ENCODE measurements around the gene PLEKHG3.
"Not testable (repeated sequence)": the region's sequence is repeated elsewhere in the genome, so short reads cannot be mapped to it uniquely, and the experiment has no call there.

The PLEKHG3 gene

DNA sequence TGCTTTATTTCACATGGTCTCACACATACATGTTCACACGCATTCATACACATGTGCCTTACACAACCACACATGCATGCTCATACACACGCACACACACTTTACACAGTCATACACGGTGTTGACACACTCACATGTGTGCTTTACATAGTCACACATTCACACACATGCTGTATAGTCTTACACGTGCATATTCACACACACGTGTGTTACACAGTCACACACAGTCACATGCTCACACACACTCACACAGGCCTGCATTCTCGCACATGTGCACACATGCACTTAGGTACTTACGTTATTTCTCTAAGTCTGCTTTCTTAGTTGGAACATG, 18.0 kb upstream of the PLEKHG3 start:
- DNase-seq (ENCODE audit: low read depth): no peak
- no peak overlapping the region for H3K4me3 ChIP-seq (ENCODE audit: low read depth, low read length)
- TF ChIP-seq, protein P1, sequence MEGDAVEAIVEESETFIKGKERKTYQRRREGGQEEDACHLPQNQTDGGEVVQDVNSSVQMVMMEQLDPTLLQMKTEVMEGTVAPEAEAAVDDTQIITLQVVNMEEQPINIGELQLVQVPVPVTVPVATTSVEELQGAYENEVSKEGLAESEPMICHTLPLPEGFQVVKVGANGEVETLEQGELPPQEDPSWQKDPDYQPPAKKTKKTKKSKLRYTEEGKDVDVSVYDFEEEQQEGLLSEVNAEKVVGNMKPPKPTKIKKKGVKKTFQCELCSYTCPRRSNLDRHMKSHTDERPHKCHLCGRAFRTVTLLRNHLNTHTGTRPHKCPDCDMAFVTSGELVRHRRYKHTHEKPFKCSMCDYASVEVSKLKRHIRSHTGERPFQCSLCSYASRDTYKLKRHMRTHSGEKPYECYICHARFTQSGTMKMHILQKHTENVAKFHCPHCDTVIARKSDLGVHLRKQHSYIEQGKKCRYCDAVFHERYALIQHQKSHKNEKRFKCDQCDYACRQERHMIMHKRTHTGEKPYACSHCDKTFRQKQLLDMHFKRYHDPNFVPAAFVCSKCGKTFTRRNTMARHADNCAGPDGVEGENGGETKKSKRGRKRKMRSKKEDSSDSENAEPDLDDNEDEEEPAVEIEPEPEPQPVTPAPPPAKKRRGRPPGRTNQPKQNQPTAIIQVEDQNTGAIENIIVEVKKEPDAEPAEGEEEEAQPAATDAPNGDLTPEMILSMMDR (IDR thresholded peaks at IDR 0.05; ENCODE audit: low read depth, low read length, missing control alignments): no peak

DNA sequence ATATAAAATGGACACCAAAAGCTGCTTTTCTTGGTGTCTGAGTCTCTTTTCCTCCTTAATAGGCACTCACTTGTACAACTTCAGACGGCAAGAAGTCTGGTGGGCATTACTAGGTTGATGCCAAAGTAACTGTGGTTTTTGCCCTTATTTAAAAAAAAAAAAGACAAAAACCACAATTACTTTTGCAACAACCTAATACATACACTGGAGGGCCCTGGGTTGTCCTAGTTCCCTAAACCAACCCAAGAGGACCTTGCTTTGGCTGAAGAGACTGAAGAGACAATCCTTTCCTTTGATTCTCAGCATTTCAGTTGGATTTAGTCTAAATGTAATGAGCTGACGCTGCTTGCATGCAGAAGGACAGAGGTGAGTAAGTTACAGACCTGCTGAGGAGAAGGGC, 16.2 kb upstream of the PLEKHG3 start:
- DNase-seq (ENCODE audit: low read depth): no peak
- TF ChIP-seq, protein P1 (IDR thresholded peaks at IDR 0.05; ENCODE audit: low read depth, low read length, missing control alignments): no peak
- H3K4me3 ChIP-seq (ENCODE audit: low read depth, low read length): no peak overlapping the region

DNA sequence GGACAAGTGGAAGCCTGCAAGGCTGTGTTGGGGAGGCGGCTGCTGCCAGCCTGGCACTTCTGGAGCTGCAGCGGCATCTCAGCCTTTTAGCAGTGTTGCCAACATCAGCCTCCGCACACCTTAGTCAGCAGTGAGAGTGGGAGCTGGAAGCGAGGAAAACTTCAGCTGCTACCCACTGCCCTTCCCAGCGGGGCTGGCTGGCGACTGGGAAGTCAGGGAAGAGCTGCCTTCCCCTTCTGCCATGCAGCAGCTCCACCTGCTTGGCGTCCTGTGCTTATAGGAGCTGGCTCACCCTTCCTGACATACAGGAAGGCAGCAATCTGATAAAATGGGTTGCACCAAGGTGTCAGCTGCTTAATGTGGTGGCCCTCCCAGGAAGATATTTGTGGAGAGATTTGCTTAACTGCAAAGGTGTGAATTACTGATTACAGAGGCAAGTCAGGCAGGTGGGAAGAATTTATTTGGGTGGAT, 15.4 kb upstream of the PLEKHG3 start:
- DNase-seq (ENCODE audit: low read depth): no peak
- H3K4me3 ChIP-seq (ENCODE audit: low read depth, low read length): no peak overlapping the region
- TF ChIP-seq, protein P1 (IDR thresholded peaks at IDR 0.05; ENCODE audit: low read depth, low read length, missing control alignments): no peak

DNA sequence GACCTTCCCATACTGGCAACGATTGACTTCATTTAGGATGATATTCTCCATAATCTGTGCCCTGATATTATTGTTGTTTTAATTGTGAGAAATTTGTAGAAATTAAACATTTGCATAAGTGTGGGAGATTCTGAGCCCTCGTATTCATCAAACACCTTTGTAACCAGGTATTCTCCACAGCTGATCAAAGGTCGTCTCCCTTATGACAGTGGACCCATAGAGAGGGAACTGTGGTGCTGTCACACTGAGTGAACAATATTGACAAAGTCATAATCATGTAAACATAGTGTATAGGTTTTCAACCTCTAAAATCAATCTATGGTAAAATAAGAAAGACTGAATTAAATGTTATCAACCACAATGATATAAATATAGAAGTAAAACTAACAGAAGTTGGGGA, 14.9 kb upstream of the PLEKHG3 start:
- TF ChIP-seq, protein P1 (IDR thresholded peaks at IDR 0.05; ENCODE audit: low read depth, low read length, missing control alignments): no peak
- DNase-seq (ENCODE audit: low read depth): no peak

DNA sequence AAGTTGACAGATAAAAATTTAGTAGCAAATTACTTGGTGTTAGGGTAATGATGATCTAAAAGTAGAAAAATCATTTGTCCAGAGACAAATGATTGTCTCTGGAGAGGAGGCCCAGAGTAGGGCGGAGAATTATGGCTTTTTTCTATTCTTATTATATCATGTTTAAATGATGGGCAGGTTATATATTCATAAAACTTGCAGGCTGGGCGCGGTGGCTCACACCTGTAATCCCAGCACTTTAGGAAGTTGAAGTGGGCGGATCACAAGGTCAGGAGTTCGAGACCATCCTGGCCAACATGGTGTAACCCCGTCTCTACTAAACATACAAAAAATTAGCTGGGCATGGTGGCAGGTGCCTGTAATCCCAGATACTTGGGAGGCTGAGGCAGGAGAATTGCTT, 13.6 kb upstream of the PLEKHG3 start:
- H3K4me3 ChIP-seq (ENCODE audit: low read depth, low read length); DNase-seq (ENCODE audit: low read depth): not testable (repeated sequence)

More for the DNA sequence above, 14.9 kb upstream of the PLEKHG3 start:
- no peak overlapping the region for H3K4me3 ChIP-seq (ENCODE audit: low read depth, low read length)

DNA sequence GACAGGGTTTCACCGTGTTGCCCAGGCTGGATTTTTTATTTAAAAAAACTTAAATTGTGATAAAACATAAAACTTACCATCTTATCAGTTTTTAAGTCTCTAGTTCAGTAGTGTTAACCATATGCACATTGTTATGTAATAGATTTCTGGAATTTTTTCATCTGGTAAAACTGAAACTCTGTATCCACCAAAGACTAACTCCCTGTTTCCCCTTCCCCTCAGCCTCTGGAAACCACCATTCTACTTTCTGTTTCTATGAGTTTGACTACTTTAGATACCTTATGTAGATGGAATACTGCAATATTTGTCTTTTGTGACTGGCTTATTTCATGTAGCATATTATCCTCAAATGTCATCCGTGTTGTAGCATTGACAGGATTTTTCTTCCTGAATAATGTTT, 12.8 kb upstream of the PLEKHG3 start:
- H3K4me3 ChIP-seq (ENCODE audit: low read depth, low read length): no peak overlapping the region
- TF ChIP-seq, protein P1 (IDR thresholded peaks at IDR 0.05; ENCODE audit: low read depth, low read length, missing control alignments): no peak
- DNase-seq (ENCODE audit: low read depth): no peak

DNA sequence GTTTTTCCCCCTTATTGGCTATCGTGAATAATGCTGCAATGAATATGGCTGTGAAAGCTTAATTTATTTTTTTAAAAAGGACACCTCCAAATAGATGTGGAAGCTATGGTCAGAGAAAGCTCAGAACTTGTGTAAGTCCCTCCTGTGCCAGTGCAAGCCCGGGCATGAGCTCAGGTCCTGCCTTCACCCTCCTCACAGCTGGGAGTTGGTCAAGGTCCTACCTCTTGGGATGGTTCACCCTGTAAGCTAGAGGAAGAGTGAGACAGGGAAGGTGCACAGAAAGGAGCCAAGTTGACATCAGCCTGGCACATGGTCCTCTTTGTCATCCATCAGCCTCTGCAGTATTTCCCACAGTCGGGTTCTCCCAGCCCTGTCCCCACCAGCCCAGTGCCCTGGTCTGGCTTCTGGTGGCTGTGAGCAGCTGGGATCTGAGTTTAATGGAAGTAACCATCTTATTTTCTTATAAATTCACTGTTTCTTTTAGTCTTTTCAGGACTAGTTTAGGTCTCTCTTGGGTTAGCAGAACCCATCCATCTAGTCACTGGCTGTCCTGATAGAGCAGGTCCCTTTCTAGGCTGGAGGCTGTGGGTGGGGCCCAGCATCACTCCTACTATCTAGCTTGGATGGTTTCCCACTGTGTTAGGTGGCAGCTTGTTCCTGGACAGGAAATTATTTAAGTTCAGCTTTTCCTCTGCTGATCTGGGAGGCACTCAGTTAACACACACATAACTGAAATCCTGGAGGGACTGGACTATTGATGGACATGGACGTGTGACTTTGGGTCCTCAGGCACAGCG, 11.8 kb upstream of the PLEKHG3 start:
- no peak overlapping the region for H3K4me3 ChIP-seq (ENCODE audit: low read depth, low read length)
- DNase-seq (ENCODE audit: low read depth): no peak
- TF ChIP-seq, protein P1 (IDR thresholded peaks at IDR 0.05; ENCODE audit: low read depth, low read length, missing control alignments): no peak

Data from GM12864 (cell line).